Heart left ventricle (tissue), 13 donors: Measurements from ENCODE around the gene RGL3.

Experiments
- CTCF ChIP-seq, 12 donors: fragments of 200-600 bp; sonication (generic) in 4 of 12; IDR thresholded peaks; one replicate each; pipeline versions ENCODE4 v1.5.0 to v1.8.0; 2018 to 2022; ENCODE audit warnings: antibody characterized with exemption in 12 of 12, mild to moderate bottlenecking in 5 of 12
- POLR2A ChIP-seq, 2 donors: fragments of 450-650 bp; IDR thresholded peaks; one replicate each; pipeline ENCODE4 v1.6.1; 2017; ENCODE audit warnings: antibody characterized with exemption in 2 of 2, mild to moderate bottlenecking in 2 of 2, moderate library complexity in 2 of 2
- donor health status: ischemic (EF 13 %, LVEDD 7.1; RV severe dilation, severe dysfunction).
- donor health status: DM: no; HTN: yes; CAD: no.
- donor health status: DM: no; HTN: no; CAD: no.
- donor health status: ischemic (EF 25% LVEDD 6.9; RV normal size, moderate dysfunction).
- donor health status: ischemic (EF 25% LVEDD 5.7; RV mildly dilated, moderate dysfunction).
- donor health status: ischemic (EF 35%, LVEDD 5.7; RV mildly dilated, moderate dysfunction).
- donor health status: nonischemic (EF 11% LVEDD 7.7; RV severe dilation, severe dysfunction).
- donor health status: DM: yes; HTN: yes; CAD: no.
- donor health status: PGD.
- donor health status: ischemic (EF 29% LVEDD 5.4; RV normal size, mild dysfunction).
- donor health status: nonischemic (EF 23%, LVEDD 6.1; RV moderate dilation, normal function).

GRCh38 chr19:11405846-11406643 lies 13.1 kb downstream of the RGL3 start:
- TF ChIP-seq CTCF (IDR thresholded peaks at IDR 0.05) = peak in 9 of 12 donors; percentile 23 to 54 (median 33)
- TF ChIP-seq POLR2A (IDR thresholded peaks at IDR 0.05) = no peak
